Neural progenitor cell (in vitro differentiated cells): ENCODE data around the gene QPCT.

Experiments used
- EZH2 ChIP-seq: fragments of 200-600 bp; sonication (generic); IDR thresholded peaks from 2 replicates; pipeline ENCODE4 v1.6.1; 2017; ENCODE audit warnings: antibody characterized with exemption, mild to moderate bottlenecking, moderate library complexity
- EZH2phosphoT487 ChIP-seq: fragments of 200-600 bp; sonication (generic); IDR thresholded peaks from 2 replicates; pipeline ENCODE4 v1.6.1; 2017; ENCODE audit warnings: antibody characterized with exemption
- TF ChIP-seq, protein P1 (sequence below): fragments of 200-600 bp; sonication (generic); IDR thresholded peaks from 2 replicates; pipeline ENCODE4 v1.5.1; 2017; ENCODE audit warnings: antibody characterized with exemption, mild to moderate bottlenecking

DNA sequence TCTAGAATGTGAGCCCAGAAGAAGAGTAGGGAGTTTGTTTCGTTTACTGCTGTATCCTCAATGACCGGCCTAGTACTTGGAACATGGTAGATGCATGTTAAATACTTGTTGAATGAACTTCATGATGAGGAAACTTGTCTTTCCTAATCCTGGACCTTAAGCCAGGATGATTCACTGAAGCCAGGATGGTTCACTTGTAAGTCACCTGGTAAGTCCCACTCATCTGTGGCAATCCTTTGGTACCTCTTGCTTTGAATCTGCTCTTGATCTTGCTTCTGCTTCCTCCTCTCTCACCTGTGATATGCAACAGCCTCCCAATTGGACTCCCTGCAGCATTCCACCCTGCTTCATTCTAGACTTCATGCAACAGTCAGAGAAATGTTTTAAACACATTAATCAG lies 43.6 kb downstream of the QPCT start:
- TF ChIP-seq, protein P1, sequence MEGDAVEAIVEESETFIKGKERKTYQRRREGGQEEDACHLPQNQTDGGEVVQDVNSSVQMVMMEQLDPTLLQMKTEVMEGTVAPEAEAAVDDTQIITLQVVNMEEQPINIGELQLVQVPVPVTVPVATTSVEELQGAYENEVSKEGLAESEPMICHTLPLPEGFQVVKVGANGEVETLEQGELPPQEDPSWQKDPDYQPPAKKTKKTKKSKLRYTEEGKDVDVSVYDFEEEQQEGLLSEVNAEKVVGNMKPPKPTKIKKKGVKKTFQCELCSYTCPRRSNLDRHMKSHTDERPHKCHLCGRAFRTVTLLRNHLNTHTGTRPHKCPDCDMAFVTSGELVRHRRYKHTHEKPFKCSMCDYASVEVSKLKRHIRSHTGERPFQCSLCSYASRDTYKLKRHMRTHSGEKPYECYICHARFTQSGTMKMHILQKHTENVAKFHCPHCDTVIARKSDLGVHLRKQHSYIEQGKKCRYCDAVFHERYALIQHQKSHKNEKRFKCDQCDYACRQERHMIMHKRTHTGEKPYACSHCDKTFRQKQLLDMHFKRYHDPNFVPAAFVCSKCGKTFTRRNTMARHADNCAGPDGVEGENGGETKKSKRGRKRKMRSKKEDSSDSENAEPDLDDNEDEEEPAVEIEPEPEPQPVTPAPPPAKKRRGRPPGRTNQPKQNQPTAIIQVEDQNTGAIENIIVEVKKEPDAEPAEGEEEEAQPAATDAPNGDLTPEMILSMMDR: no peak
- TF ChIP-seq EZH2phosphoT487 (no peak), EZH2 (no peak)
